Activated CD4-positive, alpha-beta T cell treated with anti-CD3 and anti-CD28 coated beads, Interleukin-2, amount 50 U/mL, for 1 hour (primary cell): ENCODE measurements around the gene NDUFS6.
"Not testable (repeated sequence)": the region's sequence is repeated elsewhere in the genome, so short reads cannot be mapped to it uniquely, and the experiment has no call there.

ENCODE experiments used
- DNase-seq: peaks from one replicate; pipeline ENCODE4 v3.0.0-alpha.2; 2020

NDUFS6 gene

GRCh38 chr5:1835431-1835830, 34.2 kb downstream of the NDUFS6 start:
- no peak for DNase-seq

GRCh38 chr5:1836176-1836890, 35.1 kb downstream of the NDUFS6 start:
- DNase-seq, result no peak

- no peak for DNase-seq
Measured at GRCh38 chr5:1836891-1837880, 36.0 kb downstream of the NDUFS6 start.

- no peak for DNase-seq
Measured at GRCh38 chr5:1838013-1838412, 36.8 kb downstream of the NDUFS6 start.

- DNase-seq, result no peak
Measured at GRCh38 chr5:1840071-1840547, 38.9 kb downstream of the NDUFS6 start.

- DNase-seq, result no peak
Measured at GRCh38 chr5:1840741-1841521, 39.7 kb downstream of the NDUFS6 start.

DNA sequence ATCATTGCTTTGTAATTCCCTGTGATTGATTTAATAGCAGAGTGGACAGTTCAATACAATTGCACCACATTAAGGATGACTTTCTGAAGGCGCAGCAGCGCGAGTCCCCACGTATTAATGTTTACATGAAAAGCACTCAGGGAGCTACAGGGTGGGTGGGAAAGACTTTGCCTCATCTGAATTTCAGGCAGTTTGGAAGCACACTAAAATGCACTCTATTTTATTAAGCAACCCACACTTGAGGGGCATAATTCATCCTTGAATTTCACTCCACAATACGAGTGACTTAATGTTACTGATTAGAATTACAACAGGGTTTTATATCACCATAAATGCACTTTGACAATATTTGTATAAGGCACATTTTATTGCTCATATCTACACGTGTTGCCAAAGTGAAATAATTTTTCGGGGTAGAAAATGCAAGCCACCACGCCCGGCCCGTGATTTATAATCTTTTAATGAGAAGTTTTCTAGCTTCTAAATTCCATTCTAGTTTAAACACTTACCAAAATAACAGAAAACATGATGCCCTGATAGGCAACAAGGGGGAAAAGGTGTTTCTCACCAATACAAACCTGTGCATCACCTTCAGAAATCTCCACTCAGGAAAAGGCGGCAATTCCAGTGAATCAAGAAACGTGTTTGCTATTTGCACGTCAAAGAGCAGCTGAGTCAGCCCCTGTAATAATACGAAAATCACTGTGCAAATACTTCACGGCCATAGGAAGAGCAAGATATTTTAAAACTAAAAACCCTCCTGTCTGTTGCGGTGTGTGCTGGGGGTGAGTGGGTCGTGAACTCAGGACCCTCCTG, 41.0 kb downstream of the NDUFS6 start:
- DNase-seq, result no peak

DNA sequence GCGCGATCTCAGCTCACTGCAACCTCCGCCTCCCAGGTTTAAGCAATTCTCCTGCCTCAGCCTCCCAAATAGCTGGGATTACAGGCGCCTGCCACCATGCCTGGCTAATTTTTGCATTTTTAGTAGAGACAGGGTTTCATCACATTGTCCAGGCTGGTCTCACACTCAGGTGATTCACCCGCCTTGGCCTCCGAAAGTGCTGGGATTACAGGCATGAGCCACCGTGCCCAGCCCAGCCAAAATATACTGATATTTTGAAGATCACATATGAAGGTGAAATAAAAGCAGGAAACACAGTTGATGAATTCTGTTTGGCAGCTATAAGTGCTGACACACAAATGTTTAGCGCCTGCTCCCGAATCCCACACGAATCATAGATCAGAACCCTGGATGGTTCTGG, 42.6 kb downstream of the NDUFS6 start:
- not testable (repeated sequence) for DNase-seq

DNA sequence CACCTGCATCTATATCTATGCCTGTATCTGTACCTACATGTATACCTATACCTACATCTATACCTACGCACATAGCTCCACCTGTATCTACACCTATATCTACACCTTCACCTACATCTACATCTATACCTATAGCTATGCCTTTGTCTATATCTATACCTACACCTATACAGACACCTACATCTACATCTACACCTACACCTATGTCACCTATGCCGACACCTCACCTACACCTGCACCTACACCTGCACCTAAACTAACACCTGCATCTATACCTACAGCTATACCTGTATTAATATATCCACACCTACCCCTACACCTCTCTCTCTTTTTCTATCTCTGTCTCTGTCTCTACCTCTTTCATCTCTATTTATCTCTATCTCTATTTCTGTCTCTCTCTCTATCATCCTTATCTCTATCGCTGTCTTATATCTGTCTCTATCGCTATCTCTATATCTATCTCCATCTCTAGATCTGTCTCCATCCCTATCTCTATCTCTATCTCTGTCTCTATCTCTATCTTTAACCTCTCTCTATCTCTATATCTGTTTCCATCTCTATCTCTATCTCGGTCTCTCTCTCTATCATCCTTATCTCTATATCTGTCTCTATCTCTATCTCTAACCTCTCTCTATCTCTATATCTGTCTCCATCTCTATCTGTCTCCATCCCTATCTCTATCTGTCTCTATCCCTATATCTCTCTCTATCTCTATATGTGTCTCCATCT, 43.7 kb downstream of the NDUFS6 start:
- DNase-seq, result no peak

DNA sequence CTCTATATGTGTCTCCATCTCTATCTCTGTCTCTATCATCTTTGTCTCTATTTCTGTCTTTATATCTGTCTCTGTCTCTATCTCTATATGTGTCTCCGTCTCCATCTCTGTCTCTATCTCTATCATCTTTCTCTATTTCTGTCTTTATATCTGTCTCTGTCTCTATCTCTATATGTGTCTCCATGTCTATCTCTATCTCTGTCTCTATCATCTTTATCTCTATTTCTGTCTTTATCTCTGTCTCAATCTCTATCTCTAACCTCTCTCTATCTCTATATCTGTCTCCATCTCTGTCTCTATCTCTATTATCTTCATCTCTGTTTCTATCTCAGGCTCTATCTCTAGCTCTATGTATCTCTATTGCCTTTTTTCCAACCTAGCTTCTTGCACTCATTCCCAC, 44.5 kb downstream of the NDUFS6 start:
- no peak for DNase-seq

- DNase-seq, result no peak
Measured at GRCh38 chr5:1846583-1846982, 45.4 kb downstream of the NDUFS6 start.

DNA sequence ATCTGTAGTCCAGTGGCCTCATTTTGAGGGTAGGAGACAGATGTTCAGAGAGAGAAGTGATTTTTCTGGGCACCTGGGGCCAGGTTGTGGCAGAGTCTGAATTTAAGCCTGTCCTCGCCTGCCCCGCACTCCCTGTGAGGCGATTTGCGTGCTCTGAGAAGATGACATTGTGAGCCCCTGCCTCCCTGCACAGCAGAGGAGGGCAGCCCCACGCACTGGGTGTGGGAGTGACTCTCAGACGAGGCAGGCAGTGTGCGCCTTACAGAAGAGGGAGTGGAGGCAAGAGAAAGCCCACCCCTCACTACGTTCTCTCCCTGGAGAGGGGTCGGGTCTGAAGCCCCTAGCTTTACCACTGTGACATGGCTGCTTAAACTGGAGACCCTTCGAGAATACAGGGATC, 45.8 kb downstream of the NDUFS6 start:
- no peak for DNase-seq

GRCh38 chr5:1847611-1848010, 46.4 kb downstream of the NDUFS6 start:
- DNase-seq, result no peak

DNA sequence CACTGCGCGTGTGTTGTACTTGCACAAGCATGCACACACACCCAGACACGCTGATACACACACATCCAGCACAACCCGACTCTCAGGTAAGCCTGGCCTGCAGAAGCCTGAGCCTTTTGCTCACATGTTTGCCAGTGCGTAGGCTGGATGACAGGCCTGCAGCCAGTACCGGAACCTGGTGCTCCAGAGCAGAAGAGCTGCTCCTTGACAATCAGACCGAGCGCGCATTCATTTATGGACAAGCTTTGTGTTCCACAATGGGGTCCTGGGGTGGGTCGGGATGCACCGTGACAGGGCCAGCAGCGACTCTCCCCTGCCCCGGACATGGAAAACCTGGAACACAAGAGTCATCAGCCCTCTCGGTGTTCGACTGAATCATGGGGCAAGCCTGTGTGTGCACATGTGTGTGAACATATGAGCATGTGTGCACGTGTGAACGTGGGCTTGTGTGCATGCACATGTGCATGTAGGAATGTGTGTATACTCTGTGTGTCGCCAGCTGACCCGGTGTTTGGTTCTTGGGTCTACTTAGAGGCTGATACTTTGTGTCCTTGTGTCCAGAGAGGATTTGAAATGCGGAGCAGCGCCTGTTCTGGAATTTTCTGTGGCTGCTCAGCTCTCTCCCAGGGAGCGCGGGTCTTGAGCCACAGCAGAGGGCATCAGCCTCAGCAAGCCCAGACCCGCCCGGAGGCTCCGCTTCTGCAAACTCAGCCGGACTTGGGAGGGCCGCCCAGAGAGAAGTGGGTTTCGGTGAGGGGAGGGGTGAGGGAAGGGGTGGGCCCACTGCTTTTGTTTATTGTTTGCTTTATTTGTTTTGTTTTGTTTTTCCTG, 49.3 kb downstream of the NDUFS6 start:
- no peak for DNase-seq

DNA sequence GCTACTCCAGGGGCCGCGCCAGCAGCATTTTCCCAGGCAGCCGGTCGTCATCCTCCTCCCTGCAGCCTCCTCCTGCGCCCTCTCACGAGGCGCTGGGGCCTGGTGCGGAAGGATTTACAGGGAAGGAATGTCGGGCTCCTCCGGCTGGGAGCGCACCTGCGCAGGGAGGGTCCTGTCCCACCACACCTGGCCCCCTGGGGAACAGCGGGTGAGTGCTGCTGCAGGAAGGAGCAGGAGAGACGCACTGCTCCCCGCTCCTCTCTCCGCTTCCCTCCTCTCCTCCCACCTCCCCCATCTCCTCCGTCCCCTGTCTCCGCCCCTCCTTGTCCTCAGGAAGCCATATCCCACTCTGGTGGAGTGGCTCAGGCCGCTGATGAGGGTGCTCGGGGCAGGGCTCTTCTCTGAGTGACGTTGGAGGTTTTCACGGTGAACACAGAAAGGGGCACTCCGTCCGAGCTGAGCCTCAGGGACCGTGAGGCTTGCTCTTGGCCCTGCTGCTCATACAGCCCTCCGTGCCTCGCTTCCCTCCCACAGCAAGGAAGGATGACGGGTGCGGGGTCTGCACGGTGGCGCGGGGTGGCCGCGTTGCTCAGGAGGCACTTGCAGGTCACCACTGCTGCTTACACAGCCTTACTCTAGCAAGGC, 50.2 kb downstream of the NDUFS6 start:
- no peak for DNase-seq

DNA sequence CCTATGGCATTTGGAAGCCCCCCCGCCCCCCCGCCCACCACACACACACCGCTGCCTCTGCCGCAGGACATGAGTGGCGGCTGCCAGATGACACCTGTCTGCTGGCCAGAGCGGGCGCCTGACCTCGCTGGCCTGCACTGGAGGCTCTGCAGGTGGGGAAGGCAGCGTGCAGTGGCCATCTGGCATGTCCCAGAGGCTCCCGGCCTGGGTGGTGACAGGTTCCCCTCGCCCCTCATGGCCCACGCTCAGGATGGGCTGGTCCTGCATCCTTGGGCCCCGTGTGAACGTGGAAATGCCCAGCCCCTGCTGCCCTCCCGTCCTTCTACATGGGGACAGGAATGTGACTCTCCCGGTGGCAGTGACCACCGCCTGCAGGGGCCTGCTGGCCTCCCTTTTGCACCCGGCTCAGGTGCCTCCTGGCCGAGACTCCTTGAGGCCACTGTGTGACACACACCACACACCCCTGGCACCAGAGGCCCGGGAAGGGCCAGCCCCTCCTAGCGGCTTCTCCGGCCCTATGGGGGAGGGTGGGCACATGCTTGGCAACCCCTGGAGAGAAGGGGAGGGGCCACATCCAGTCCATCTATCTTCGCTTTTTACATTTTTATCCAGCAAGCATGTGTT, 51.2 kb downstream of the NDUFS6 start:
- DNase-seq, result no peak

DNA sequence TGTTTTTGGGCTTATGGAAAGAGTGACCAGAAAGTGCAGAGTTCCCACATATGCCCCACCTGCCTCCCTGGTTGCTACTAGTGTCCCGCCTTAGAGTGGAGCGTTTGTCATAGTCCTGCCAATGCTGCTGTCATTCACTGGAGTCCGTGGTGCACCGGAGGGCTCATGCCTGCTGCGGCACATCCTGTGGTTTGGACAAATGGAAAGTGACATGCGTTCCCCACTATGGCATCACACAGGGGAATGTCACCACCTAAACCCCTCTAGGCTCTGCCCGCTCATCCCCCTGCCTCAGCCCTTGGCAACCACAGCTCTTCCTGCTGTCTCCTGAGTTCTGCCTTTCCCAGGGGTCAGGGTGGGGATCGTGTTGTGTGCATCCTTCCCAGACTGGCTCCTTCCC, 52.3 kb downstream of the NDUFS6 start:
- DNase-seq, result no peak

- DNase-seq, result no peak
Measured at GRCh38 chr5:1855075-1855474, 53.9 kb downstream of the NDUFS6 start.

DNA sequence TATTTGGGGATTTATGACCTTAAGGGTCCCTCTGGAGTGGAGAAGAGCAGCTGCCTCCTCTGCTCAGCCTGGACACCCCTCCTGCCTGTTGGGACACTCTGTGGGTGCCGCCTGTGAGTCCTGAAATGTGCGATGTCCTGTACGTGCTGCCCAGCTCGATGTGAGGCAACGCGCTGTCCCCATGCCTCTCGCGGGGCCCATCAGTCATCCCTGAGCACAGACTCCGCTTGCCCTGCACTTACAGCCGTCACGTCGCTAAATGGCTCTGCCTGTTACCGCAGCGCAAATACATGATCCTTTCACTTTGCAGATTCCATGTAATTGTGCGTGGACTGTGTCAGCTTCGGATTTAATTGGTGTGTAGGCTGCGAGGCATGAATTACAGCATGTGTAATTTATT, 54.4 kb downstream of the NDUFS6 start:
- no peak for DNase-seq
